ENCODE data around the gene CREBBP.

Gene CREBBP

GRCh38 chr16:3726021-3726687, 154.4 kb downstream of the CREBBP start:
- ChIA-PET POLR2A (no interaction called here), CTCF (no interaction called here)
- DNase-seq (ENCODE audit: extremely low spot score): no peak
- TF ChIP-seq LEF1 (IDR thresholded peaks at IDR 0.05; ENCODE audit: borderline replicate concordance): no peak
- no peak for TF ChIP-seq BHLHE40 (IDR thresholded peaks at IDR 0.05; ENCODE audit: borderline replicate concordance)
- no peak for TF ChIP-seq HDGF (IDR thresholded peaks at IDR 0.05; ENCODE audit: borderline replicate concordance)
- no peak for TF ChIP-seq ELF4 (IDR thresholded peaks at IDR 0.05)
- TF ChIP-seq ZNF384 (IDR thresholded peaks at IDR 0.05): no peak
- no peak for TF ChIP-seq SP1 (IDR thresholded peaks at IDR 0.05)
- TF ChIP-seq SUZ12 (IDR thresholded peaks at IDR 0.05): no peak
- TF ChIP-seq FOXA1 (IDR thresholded peaks at IDR 0.05): no peak
- TF ChIP-seq FOXK2 (IDR thresholded peaks at IDR 0.05): no peak
- TF ChIP-seq ARNT (IDR thresholded peaks at IDR 0.05): no peak
- no peak for TF ChIP-seq NFRKB (IDR thresholded peaks at IDR 0.05)
- no peak for TF ChIP-seq TARDBP (IDR thresholded peaks at IDR 0.05)
- TF ChIP-seq PKNOX1 (IDR thresholded peaks at IDR 0.05): no peak
- no peak for TF ChIP-seq FOXM1 (IDR thresholded peaks at IDR 0.05; ENCODE audit: borderline replicate concordance)

GRCh38 chr16:3725276-3725675, 155.2 kb downstream of the CREBBP start:
- no peak for DNase-seq (ENCODE audit: extremely low spot score)
- CTCF ChIA-PET: interaction anchor here (0.6 kb wide), 1 partner anchor 48 kb away, joined by 5 read pairs; no protein-coding TSS in a partner anchor
- TF ChIP-seq TARDBP (IDR thresholded peaks at IDR 0.05) (no peak), FOXM1 (IDR thresholded peaks at IDR 0.05; ENCODE audit: borderline replicate concordance) (no peak), CTBP1 (IDR thresholded peaks at IDR 0.05; ENCODE audit: borderline replicate concordance) (no peak), LEF1 (IDR thresholded peaks at IDR 0.05; ENCODE audit: borderline replicate concordance) (no peak), BHLHE40 (IDR thresholded peaks at IDR 0.05; ENCODE audit: borderline replicate concordance) (no peak), ELF4 (IDR thresholded peaks at IDR 0.05) (no peak), PKNOX1 (IDR thresholded peaks at IDR 0.05) (no peak), HDGF (IDR thresholded peaks at IDR 0.05; ENCODE audit: borderline replicate concordance) (no peak), SP1 (IDR thresholded peaks at IDR 0.05) (no peak), FOXK2 (IDR thresholded peaks at IDR 0.05) (no peak)
- POLR2A ChIA-PET: no interaction called here

- no peak for DNase-seq (ENCODE audit: extremely low spot score)
- ChIA-PET CTCF (no interaction called here), POLR2A (no interaction called here)
- TF ChIP-seq TARDBP (IDR thresholded peaks at IDR 0.05): no peak
- TF ChIP-seq BHLHE40 (IDR thresholded peaks at IDR 0.05; ENCODE audit: borderline replicate concordance): no peak
- no peak for TF ChIP-seq NFRKB (IDR thresholded peaks at IDR 0.05)
- no peak for TF ChIP-seq ZNF384 (IDR thresholded peaks at IDR 0.05)
- no peak for TF ChIP-seq SP1 (IDR thresholded peaks at IDR 0.05)
- no peak for TF ChIP-seq PKNOX1 (IDR thresholded peaks at IDR 0.05)
- TF ChIP-seq FOXK2 (IDR thresholded peaks at IDR 0.05): no peak
- TF ChIP-seq L3MBTL2 (conservative IDR thresholded peaks at IDR 0.05): no peak
- TF ChIP-seq SUZ12 (IDR thresholded peaks at IDR 0.05): no peak
- no peak for TF ChIP-seq ELF4 (IDR thresholded peaks at IDR 0.05)
- TF ChIP-seq HDGF (IDR thresholded peaks at IDR 0.05; ENCODE audit: borderline replicate concordance): no peak
- no peak for TF ChIP-seq LEF1 (IDR thresholded peaks at IDR 0.05; ENCODE audit: borderline replicate concordance)
Measured at GRCh38 chr16:3722508-3722907, 158.0 kb downstream of the CREBBP start.

- POLR2A ChIA-PET: interaction anchor here (1.1 kb wide), 1 partner anchor 9 kb away, joined by 4 read pairs; no protein-coding TSS in a partner anchor
- CTCF ChIA-PET: no interaction called here
- no peak for TF ChIP-seq ELF4 (IDR thresholded peaks at IDR 0.05)
- TF ChIP-seq FOXA1 (IDR thresholded peaks at IDR 0.05): no peak
- no peak for TF ChIP-seq LEF1 (IDR thresholded peaks at IDR 0.05; ENCODE audit: borderline replicate concordance)
- no peak for TF ChIP-seq BHLHE40 (IDR thresholded peaks at IDR 0.05; ENCODE audit: borderline replicate concordance)
- no peak for TF ChIP-seq NFRKB (IDR thresholded peaks at IDR 0.05)
- TF ChIP-seq HDGF (IDR thresholded peaks at IDR 0.05; ENCODE audit: borderline replicate concordance): no peak
- TF ChIP-seq FOXK2 (IDR thresholded peaks at IDR 0.05): no peak
- no peak for TF ChIP-seq PKNOX1 (IDR thresholded peaks at IDR 0.05)
- TF ChIP-seq ARNT (IDR thresholded peaks at IDR 0.05): no peak
- no peak for TF ChIP-seq L3MBTL2 (conservative IDR thresholded peaks at IDR 0.05)
- no peak for TF ChIP-seq CTBP1 (IDR thresholded peaks at IDR 0.05; ENCODE audit: borderline replicate concordance)
- TF ChIP-seq SUZ12 (IDR thresholded peaks at IDR 0.05): no peak
- no peak for TF ChIP-seq ZNF384 (IDR thresholded peaks at IDR 0.05)
- no peak for TF ChIP-seq TARDBP (IDR thresholded peaks at IDR 0.05)
- TF ChIP-seq FOXM1 (IDR thresholded peaks at IDR 0.05; ENCODE audit: borderline replicate concordance): no peak
- no peak for TF ChIP-seq SP1 (IDR thresholded peaks at IDR 0.05)
Measured at GRCh38 chr16:3720418-3720817, 160.1 kb downstream of the CREBBP start.

GRCh38 chr16:3718628-3719027, 161.9 kb downstream of the CREBBP start:
- POLR2A ChIA-PET: interaction anchor here (0.7 to 1.6 kb wide), 3 partner anchors 13 to 29 kb away, joined by 3 to 11 read pairs (median 3); no protein-coding TSS in a partner anchor
- DNase-seq (ENCODE audit: extremely low spot score): no peak
- TF ChIP-seq ZNF384 (IDR thresholded peaks at IDR 0.05) (peak; percentile 30; the same call in 1 of the 2 replicates), ELF4 (IDR thresholded peaks at IDR 0.05) (no peak), ARNT (IDR thresholded peaks at IDR 0.05) (no peak), TARDBP (IDR thresholded peaks at IDR 0.05) (no peak), L3MBTL2 (conservative IDR thresholded peaks at IDR 0.05) (no peak)
- CTCF ChIA-PET: no interaction called here

More at GRCh38 chr16:3720418-3720817, 160.1 kb downstream of the CREBBP start:
- DNase-seq (ENCODE audit: extremely low spot score): no peak
